Testis (tissue), 3 donors: ENCODE results near the gene ITPKC. TPM values are rescaled to one million over a fixed set of nuclear protein-coding genes. Genes with fewer than 3 reads are reported as not detected.

Experiments used
- DNase-seq: peaks from one replicate; pipeline ENCODE4 v3.0.0-alpha.2; 2019
- H3K27ac ChIP-seq, 2 donors: fragments of 200-600 bp; sonication (generic); one replicate each; pipeline ENCODE4 v1.5.1; 2019
- H3K27me3 ChIP-seq: fragments of 200-600 bp; sonication (generic); one replicate; pipeline ENCODE4 v1.5.1; 2019
- H3K36me3 ChIP-seq: fragments of 200-600 bp; sonication (generic); one replicate; pipeline ENCODE4 v1.5.1; 2017; ENCODE audit warnings: low read depth; ENCODE audit errors: missing control alignments
- H3K4me1 ChIP-seq: fragments of 200-600 bp; sonication (generic); one replicate; pipeline ENCODE4 v1.5.1; 2019
- H3K4me3 ChIP-seq, 2 donors: fragments of 200-600 bp; sonication (generic); one replicate each; pipeline ENCODE4 v1.5.1; 2017 to 2019
- H3K9me3 ChIP-seq: fragments of 200-600 bp; sonication (generic); one replicate; pipeline ENCODE4 v1.5.1; 2017
- POLR2A ChIP-seq: fragments of 450-650 bp; IDR thresholded peaks from one replicate; pipeline ENCODE4 v1.6.1; 2017; ENCODE audit warnings: antibody characterized with exemption, mild to moderate bottlenecking, moderate library complexity
- WGBS, 2 donors: methylation state at CpG; one replicate each; pipeline ENCODE4 v1.1.5; 2018; 5-methylcytosine and 5-hydroxymethylcytosine counted together
- intact Hi-C: fragments of 100-400 bp; cut with DNase I; formaldehyde crosslinking; loops from one replicate; pipeline ENCODE4 v1.15.1; 2023; ENCODE audit warnings: low total_unique reads
- polyA plus RNA-seq: library from polyadenylated mRNA; stranded (reverse); fragments of 350-450 nt; fragmentation: Illumina TruSeq; extraction: RNeasy Lipid Tissue Mini Kit (QIAGEN cat#74804); gene quantifications from one replicate; pipeline ENCODE4 v1.2.3, GENCODE V29; 2014; ENCODE audit warnings: low read depth, low replicate concordance; ENCODE audit not compliant: insufficient read depth
- total RNA-seq, 2 donors: library from RNA; depleted of rRNA; stranded (reverse); fragments of >200 nt; gene quantifications; one replicate each; pipeline ENCODE4 v1.2.3, GENCODE V29; 2016
- TF ChIP-seq, protein P1 (sequence below), 3 experiments: fragments of 450-650 bp in 2 of 3; fragments of 200-600 bp in 1 of 3; sonication (generic) in 1 of 3; IDR thresholded peaks; one replicate each; pipeline ENCODE4 v1.5.1; 2016 to 2019; ENCODE audit warnings: antibody characterized with exemption in 3 of 3, mild to moderate bottlenecking in 2 of 3, moderate library complexity in 1 of 3

Gene ITPKC
- total and polyA plus RNA-seq, 3 donors from 2014 or later, result 11.6 to 20.8 (median 19.2) TPM

DNA sequence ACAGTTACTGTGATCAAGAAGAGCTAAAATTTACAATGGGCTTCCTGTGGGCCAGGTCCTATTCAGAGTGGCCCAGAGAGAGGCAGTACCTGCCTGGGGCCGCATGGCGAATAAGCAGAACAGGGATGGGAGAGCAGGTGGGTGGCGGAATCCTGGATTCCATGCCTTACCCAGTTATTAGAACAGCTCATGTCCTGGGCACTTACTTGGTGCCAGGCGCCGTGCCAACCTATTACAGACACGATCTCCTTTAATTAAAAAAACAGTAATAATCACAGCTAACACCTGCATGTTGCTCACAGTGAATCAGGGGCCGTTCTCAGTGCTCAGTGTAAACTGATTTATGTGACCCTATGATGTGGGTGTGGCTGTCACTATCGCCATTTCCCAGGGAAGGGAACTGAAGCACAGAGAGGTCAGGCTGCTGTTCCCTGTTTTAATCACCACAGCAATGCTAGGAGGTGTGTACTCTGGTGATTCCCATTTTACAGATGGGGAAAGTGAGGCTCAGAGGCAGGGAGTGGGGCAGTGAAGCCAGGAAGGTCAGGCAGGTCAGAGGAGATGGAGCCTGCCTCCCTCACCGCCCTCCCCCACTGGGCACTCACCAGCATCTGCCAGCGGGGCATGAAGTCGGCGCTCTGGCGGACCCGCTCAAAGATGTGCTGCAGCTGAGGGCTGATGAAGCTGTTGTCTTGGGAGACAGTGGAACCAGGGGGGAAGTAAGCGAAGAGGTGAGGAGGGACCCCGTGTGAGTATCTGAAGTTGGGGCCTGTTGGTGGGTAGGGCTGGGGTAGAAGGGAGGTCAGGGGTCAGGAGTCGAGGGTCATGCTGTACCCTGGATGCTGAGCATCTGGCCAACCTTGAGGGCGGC lies 12.2 kb upstream of the ITPKC start:
- intact Hi-C loops, result no loop called here
- 77 to 80% methylated on average over 18 of the region's 18 CpGs for WGBS, 2 donors
- Histone ChIP-seq H3K27ac (no peak overlapping the region), H3K36me3 (no peaks in the 10 kb centered on the region), H3K27me3 (no peaks in the 10 kb centered on the region), H3K4me1 (peaks cover 3% of the 10 kb centered on the region), H3K4me3 (no peak overlapping the region), H3K9me3 (no peaks in the 10 kb centered on the region)
- DNase-seq, result no peak
- TF ChIP-seq, protein P1, sequence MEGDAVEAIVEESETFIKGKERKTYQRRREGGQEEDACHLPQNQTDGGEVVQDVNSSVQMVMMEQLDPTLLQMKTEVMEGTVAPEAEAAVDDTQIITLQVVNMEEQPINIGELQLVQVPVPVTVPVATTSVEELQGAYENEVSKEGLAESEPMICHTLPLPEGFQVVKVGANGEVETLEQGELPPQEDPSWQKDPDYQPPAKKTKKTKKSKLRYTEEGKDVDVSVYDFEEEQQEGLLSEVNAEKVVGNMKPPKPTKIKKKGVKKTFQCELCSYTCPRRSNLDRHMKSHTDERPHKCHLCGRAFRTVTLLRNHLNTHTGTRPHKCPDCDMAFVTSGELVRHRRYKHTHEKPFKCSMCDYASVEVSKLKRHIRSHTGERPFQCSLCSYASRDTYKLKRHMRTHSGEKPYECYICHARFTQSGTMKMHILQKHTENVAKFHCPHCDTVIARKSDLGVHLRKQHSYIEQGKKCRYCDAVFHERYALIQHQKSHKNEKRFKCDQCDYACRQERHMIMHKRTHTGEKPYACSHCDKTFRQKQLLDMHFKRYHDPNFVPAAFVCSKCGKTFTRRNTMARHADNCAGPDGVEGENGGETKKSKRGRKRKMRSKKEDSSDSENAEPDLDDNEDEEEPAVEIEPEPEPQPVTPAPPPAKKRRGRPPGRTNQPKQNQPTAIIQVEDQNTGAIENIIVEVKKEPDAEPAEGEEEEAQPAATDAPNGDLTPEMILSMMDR (IDR thresholded peaks at IDR 0.05), result no peak
- TF ChIP-seq POLR2A, result no peak

DNA sequence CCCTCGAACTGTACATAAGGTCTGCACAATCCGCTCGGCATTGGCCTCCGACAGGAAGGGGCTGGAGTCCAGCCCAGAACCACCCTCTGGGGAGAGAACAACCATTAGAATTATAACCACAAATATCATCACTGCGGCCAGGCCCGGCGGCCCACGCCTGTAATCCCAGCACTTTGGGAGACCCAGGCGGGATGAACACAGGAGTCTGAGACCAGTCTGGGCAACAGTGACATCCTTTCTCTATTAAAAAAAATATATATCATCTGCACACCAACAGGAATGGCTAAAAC lies 11.6 kb upstream of the ITPKC start:
- intact Hi-C loops, result no loop called here
- Histone ChIP-seq H3K36me3 (no peaks in the 10 kb centered on the region), H3K27ac (no peak overlapping the region), H3K4me1 (peaks cover 3% of the 10 kb centered on the region), H3K27me3 (no peaks in the 10 kb centered on the region), H3K9me3 (no peaks in the 10 kb centered on the region), H3K4me3 (no peak overlapping the region)
- 51 to 64% methylated on average over 8 to 9 of the region's 9 CpGs for WGBS, 2 donors
- peak; percentile 79 for DNase-seq
- TF ChIP-seq POLR2A, result no peak
- TF ChIP-seq, protein P1 (IDR thresholded peaks at IDR 0.05), result no peak

DNA sequence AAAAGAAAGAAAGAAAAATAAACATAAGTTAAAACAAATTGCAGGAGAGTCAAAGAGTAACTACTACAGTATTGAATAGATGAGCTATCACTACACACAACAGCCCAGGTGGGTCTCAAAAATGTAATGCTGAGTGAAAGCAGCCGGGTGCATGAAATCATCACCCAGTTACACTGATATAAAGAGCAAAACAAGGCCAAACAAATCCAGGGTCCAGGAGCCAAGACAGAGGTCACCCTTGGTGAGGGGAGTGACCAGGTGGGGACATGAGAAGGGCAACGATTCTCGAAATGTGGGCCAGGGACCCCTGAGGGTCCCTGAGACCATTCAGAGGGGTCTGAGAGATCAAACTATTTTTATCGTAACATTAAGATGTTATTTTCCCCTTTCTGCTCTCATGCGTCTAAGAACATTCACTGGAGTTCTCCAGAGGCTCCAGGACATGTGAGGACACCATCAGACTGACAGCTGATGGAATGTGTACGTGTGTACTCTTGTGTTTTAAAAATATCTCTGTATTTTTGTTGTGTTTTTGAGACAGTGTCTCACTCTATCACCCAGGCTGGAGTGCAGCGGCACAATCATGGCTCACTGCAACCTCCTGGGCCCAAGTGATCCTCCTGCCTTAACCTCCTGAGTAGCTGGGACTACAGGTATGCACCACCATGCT lies 10.8 kb upstream of the ITPKC start:
- Histone ChIP-seq H3K27ac (peak overlapping the region; percentile 15 to 18), H3K4me3 (no peak overlapping the region), H3K9me3 (no peaks in the 10 kb centered on the region), H3K36me3 (no peaks in the 10 kb centered on the region), H3K27me3 (no peaks in the 10 kb centered on the region), H3K4me1 (peaks cover 3% of the 10 kb centered on the region)
- intact Hi-C loops, result no loop called here
- TF ChIP-seq, protein P1 (IDR thresholded peaks at IDR 0.05), result no peak
- TF ChIP-seq POLR2A, result no peak
- DNase-seq, result no peak
- WGBS, 2 donors, result 78 to 81% methylated on average over 7 of the region's 7 CpGs

DNA sequence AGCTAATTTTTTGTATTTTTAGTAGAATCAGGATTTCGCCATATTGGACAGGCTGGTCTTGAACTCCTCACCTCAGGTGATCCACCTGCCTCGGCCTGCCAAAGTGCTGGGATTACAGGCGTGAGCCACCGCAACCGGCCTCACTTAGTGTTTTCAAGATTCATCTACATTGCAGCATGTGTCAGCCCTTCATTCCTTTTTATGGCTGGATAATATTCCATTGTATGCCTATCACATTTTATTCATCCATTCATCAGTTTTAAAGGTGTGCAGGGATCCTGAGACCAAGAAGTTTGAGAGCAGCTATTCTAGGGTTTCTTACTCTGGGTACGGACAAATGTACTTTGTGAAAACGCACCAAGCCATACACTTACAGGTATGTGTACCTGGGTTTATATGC lies 9.3 kb upstream of the ITPKC start:
- TF ChIP-seq, protein P1 (IDR thresholded peaks at IDR 0.05), result no peak
- TF ChIP-seq POLR2A, result no peak
- no peaks in the 10 kb centered on the region for H3K36me3 ChIP-seq
- DNase-seq, result no peak
- H3K27ac ChIP-seq, result no peak overlapping the region
- no peaks in the 10 kb centered on the region for H3K27me3 ChIP-seq
- intact Hi-C loops, result no loop called here
- H3K4me1 ChIP-seq, result peaks cover 3% of the 10 kb centered on the region
- WGBS, 2 donors, result 97 to 98% methylated on average over 7 of the region's 7 CpGs
- H3K4me3 ChIP-seq, result no peak overlapping the region
- no peaks in the 10 kb centered on the region for H3K9me3 ChIP-seq
